GM18517 (cell line): Measurements from ENCODE around the gene TGM6.

Source experiments
- ATAC-seq: cut with Tn5 transposase; IDR thresholded peaks from one replicate; pipeline ENCODE4 v1.9.1; 2021; ENCODE audit warnings: mild to moderate bottlenecking, moderate library complexity; ENCODE audit not compliant: unreplicated experiment

The TGM6 gene

GRCh38 chr20:2480381-2480780 lies 99.7 kb downstream of the TGM6 start:
- ATAC-seq = no peak
